Mesenchymal stem cell (in vitro differentiated cells and primary cell): Measurements from ENCODE around the gene ANTKMT.
"Not testable (repeated sequence)": the region's sequence is repeated elsewhere in the genome, so short reads cannot be mapped to it uniquely, and the experiment has no call there.

Source experiments
- DNase-seq: peaks from one replicate; pipeline ENCODE4 v3.0.0-alpha.2; 2013
- H2AFZ ChIP-seq: one replicate; pipeline ENCODE4 v1.6.1; 2013; ENCODE audit warnings: low read depth, mild to moderate bottlenecking, control low read depth, inconsistent platforms, low read length, moderate library complexity
- H2AK5ac ChIP-seq: 2 replicates; pipeline ENCODE4 v1.6.1; 2013; ENCODE audit warnings: low read length, moderate library complexity, mild to moderate bottlenecking, inconsistent platforms; ENCODE audit not compliant: severe bottlenecking
- H2BK120ac ChIP-seq: one replicate; pipeline ENCODE4 v1.6.1; 2013; ENCODE audit warnings: low read depth, mild to moderate bottlenecking, inconsistent platforms, low read length, moderate library complexity
- H2BK12ac ChIP-seq, 2 experiments: one replicate each; pipeline ENCODE4 v1.6.1; 2013; ENCODE audit warnings: inconsistent platforms in 2 of 2, low read length in 2 of 2, mild to moderate bottlenecking in 2 of 2, moderate library complexity in 2 of 2, control low read depth in 1 of 2
- H2BK15ac ChIP-seq: one replicate; pipeline ENCODE4 v1.6.1; 2013; ENCODE audit warnings: mild to moderate bottlenecking, low read depth, inconsistent platforms; ENCODE audit not compliant: poor library complexity, severe bottlenecking
- H2BK5ac ChIP-seq: 2 replicates; pipeline ENCODE4 v1.6.1; 2013; ENCODE audit warnings: low read depth, mild to moderate bottlenecking, low read length, control low read depth, inconsistent platforms; ENCODE audit not compliant: poor library complexity, severe bottlenecking
- H3K14ac ChIP-seq, 2 experiments: one replicate each; pipeline ENCODE4 v1.6.1; 2013; ENCODE audit warnings: inconsistent platforms in 2 of 2, low read length in 2 of 2, control low read depth in 1 of 2, mild to moderate bottlenecking in 1 of 2, moderate library complexity in 1 of 2
- H3K18ac ChIP-seq, 2 experiments: one replicate each; pipeline ENCODE4 v1.6.1; 2013; ENCODE audit warnings: inconsistent platforms in 2 of 2, low read length in 2 of 2, control low read depth in 1 of 2, low read depth in 1 of 2, mild to moderate bottlenecking in 1 of 2
- H3K23ac ChIP-seq, 2 experiments: one replicate each; pipeline ENCODE4 v1.6.1; 2013; ENCODE audit warnings: inconsistent platforms in 2 of 2, low read length in 2 of 2, mild to moderate bottlenecking in 2 of 2, moderate library complexity in 2 of 2, control low read depth in 1 of 2
- H3K27ac ChIP-seq: 2 replicates; pipeline ENCODE4 v1.5.1; 2013; ENCODE audit warnings: mild to moderate bottlenecking, moderate library complexity, low read length, control low read depth, inconsistent platforms; ENCODE audit not compliant: poor library complexity, severe bottlenecking
- H3K27me3 ChIP-seq, 2 experiments: 2 replicates each; pipeline versions ENCODE4 v1.6.1 to v1.7.0; 2013; ENCODE audit warnings: low read length in 2 of 2, mild to moderate bottlenecking in 2 of 2, moderate library complexity in 2 of 2, control low read depth in 1 of 2, inconsistent platforms in 1 of 2; ENCODE audit not compliant: control insufficient read depth in 1 of 2, insufficient read depth in 1 of 2
- H3K36me3 ChIP-seq, 2 experiments: 2 replicates each; pipeline versions ENCODE4 v1.6.1 to v1.7.0; 2013; ENCODE audit warnings: low read length in 2 of 2, control low read depth in 1 of 2, inconsistent platforms in 1 of 2, low read depth in 1 of 2, mild to moderate bottlenecking in 1 of 2; ENCODE audit not compliant: insufficient read depth in 2 of 2, control insufficient read depth in 1 of 2
- H3K4ac ChIP-seq, 2 experiments: one replicate each; pipeline ENCODE4 v1.6.1; 2013; ENCODE audit warnings: inconsistent platforms in 2 of 2, low read length in 2 of 2, mild to moderate bottlenecking in 2 of 2, moderate library complexity in 2 of 2, control low read depth in 1 of 2, low read depth in 1 of 2
- H3K4me1 ChIP-seq: 2 replicates; pipeline ENCODE4 v1.6.1; 2013; ENCODE audit warnings: low read depth, low read length, control low read depth; ENCODE audit not compliant: control insufficient read depth, insufficient read depth
- H3K4me2 ChIP-seq: 2 replicates; pipeline ENCODE4 v1.6.1; 2013; ENCODE audit warnings: low read length, mild to moderate bottlenecking, inconsistent platforms; ENCODE audit not compliant: poor library complexity, severe bottlenecking
- H3K4me3 ChIP-seq, 2 experiments: 2 replicates each; pipeline versions ENCODE4 v1.5.1 to v1.7.0; 2013; ENCODE audit warnings: low read length in 2 of 2, mild to moderate bottlenecking in 2 of 2, control low read depth in 1 of 2, low read depth in 1 of 2; ENCODE audit not compliant: insufficient read depth in 1 of 2
- H3K79me1 ChIP-seq: replicated peaks from 2 replicates; pipeline ENCODE4 v1.6.1; 2013; ENCODE audit warnings: mild to moderate bottlenecking, control low read depth, low read length, inconsistent platforms; ENCODE audit not compliant: poor library complexity, severe bottlenecking
- H3K9ac ChIP-seq: 2 replicates; pipeline ENCODE4 v1.7.0; 2013; ENCODE audit warnings: mild to moderate bottlenecking, low read length, moderate library complexity
- H3K9me3 ChIP-seq: 2 replicates; pipeline ENCODE4 v1.7.0; 2013; ENCODE audit warnings: mild to moderate bottlenecking, low read length; ENCODE audit not compliant: control insufficient read depth
- H4K8ac ChIP-seq: one replicate; pipeline ENCODE4 v1.6.1; 2013; ENCODE audit warnings: inconsistent platforms, mild to moderate bottlenecking, low read length, moderate library complexity
- H4K91ac ChIP-seq: one replicate; pipeline ENCODE4 v1.6.1; 2013; ENCODE audit warnings: mild to moderate bottlenecking, low read length, inconsistent platforms
- WGBS: methylation state at CpG from one replicate; pipeline ENCODE4 v1.1.7; 2013; ENCODE audit warnings: mixed read lengths; 5-methylcytosine and 5-hydroxymethylcytosine counted together

Gene ANTKMT

GRCh38 chr16:740764-741505 lies 20.0 kb downstream of the ANTKMT start, which contains the start of gene CIAO3:
TSS of gene CIAO3 (minus strand) at chr16:740997. CDS start at chr16:740985, 12 bp downstream.
- Histone ChIP-seq H3K79me1 (peaks cover 26% of the 10 kb centered on the region), H3K9ac (peak within 1 kb of the TSS; percentile 89), H2AFZ (peak within 1 kb of the TSS; percentile 76), H3K4ac (peak within 1 kb of the TSS; percentile 42 to 91), H2BK15ac (peak within 1 kb of the TSS; percentile 49), H2BK12ac (no peak within 1 kb of the TSS), H3K4me2 (peak within 1 kb of the TSS; percentile 97), H4K91ac (peak within 1 kb of the TSS; percentile 67), H2BK120ac (peak within 1 kb of the TSS; percentile 71), H3K23ac (peak within 1 kb of the TSS in 1 of 2 experiments; percentile 49), H4K8ac (peak within 1 kb of the TSS; percentile 99), H2BK5ac (no peak within 1 kb of the TSS), H3K14ac (peak within 1 kb of the TSS in 1 of 2 experiments; percentile 12), H3K4me1 (peaks cover 17% of the 10 kb centered on the region), H3K27ac (no peak within 1 kb of the TSS), H3K18ac (peak within 1 kb of the TSS; percentile 72 to 74), H2AK5ac (no peak within 1 kb of the TSS), H3K4me3 (peak within 1 kb of the TSS; percentile 73 to 83), H3K27me3 (peaks cover 0 to 6% of the 10 kb centered on the region in 2 experiments), H3K36me3 (peaks cover 26 to 35% of the 10 kb centered on the region in 2 experiments), H3K9me3 (no peaks in the 10 kb centered on the region)
- DNase-seq: peak; percentile 88
- under 1% methylated on average over 79 of the region's 79 CpGs for WGBS

GRCh38 chr16:741986-742629 lies 21.2 kb downstream of the ANTKMT start:
- Histone ChIP-seq H2BK15ac (no peak overlapping the region), H3K27ac (no peak overlapping the region), H2AK5ac (no peak overlapping the region), H3K4me3 (peak overlapping the region in 1 of 2 experiments; percentile 33), H3K4me2 (no peak overlapping the region), H2AFZ (no peak overlapping the region), H3K23ac (no peak overlapping the region), H2BK5ac (no peak overlapping the region), H3K18ac (no peak overlapping the region), H2BK120ac (no peak overlapping the region), H3K27me3 (peaks cover 0 to 6% of the 10 kb centered on the region in 2 experiments), H3K14ac (no peak overlapping the region), H3K36me3 (peaks cover 15 to 23% of the 10 kb centered on the region in 2 experiments), H3K79me1 (peaks cover 25% of the 10 kb centered on the region), H3K9me3 (no peaks in the 10 kb centered on the region), H4K8ac (peak overlapping the region; percentile 64), H3K4me1 (peaks cover 17% of the 10 kb centered on the region), H4K91ac (no peak overlapping the region), H2BK12ac (no peak overlapping the region), H3K9ac (no peak overlapping the region), H3K4ac (no peak overlapping the region)
- 94% methylated on average over 15 of the region's 15 CpGs for WGBS
- no peak for DNase-seq

GRCh38 chr16:742894-743293 lies 21.9 kb downstream of the ANTKMT start:
- not testable (repeated sequence) for H3K4me2 ChIP-seq, H4K8ac ChIP-seq, H2BK5ac ChIP-seq, H3K9me3 ChIP-seq, H3K4ac ChIP-seq, H3K23ac ChIP-seq, H3K9ac ChIP-seq, H3K4me3 ChIP-seq, H2AK5ac ChIP-seq, H2AFZ ChIP-seq, H3K14ac ChIP-seq, H2BK12ac ChIP-seq, H3K27me3 ChIP-seq, H2BK15ac ChIP-seq, DNase-seq, H2BK120ac ChIP-seq, H3K27ac ChIP-seq, H3K18ac ChIP-seq, H4K91ac ChIP-seq
- Histone ChIP-seq H3K36me3 (peaks cover 7 to 16% of the 10 kb centered on the region in 2 experiments), H3K79me1 (peaks cover 18% of the 10 kb centered on the region), H3K4me1 (peaks cover 17% of the 10 kb centered on the region)
- 88% methylated on average over 13 of the region's 14 CpGs for WGBS

GRCh38 chr16:743794-744500 lies 23.0 kb downstream of the ANTKMT start:
- no peak overlapping the region for H3K4me3 ChIP-seq
- no peak overlapping the region for H2AK5ac ChIP-seq
- no peak overlapping the region for H3K27ac ChIP-seq
- no peaks in the 10 kb centered on the region for H3K9me3 ChIP-seq
- no peak overlapping the region for H4K91ac ChIP-seq
- no peak overlapping the region for H2BK12ac ChIP-seq
- WGBS: 90% methylated on average over 20 of the region's 21 CpGs
- H3K79me1 ChIP-seq: peaks cover 15% of the 10 kb centered on the region
- no peak overlapping the region for H2AFZ ChIP-seq
- peaks cover 0 to 6% of the 10 kb centered on the region in 2 experiments for H3K27me3 ChIP-seq
- H3K4ac ChIP-seq: no peak overlapping the region
- no peak overlapping the region for H3K9ac ChIP-seq
- no peak overlapping the region for H3K14ac ChIP-seq
- H2BK15ac ChIP-seq: no peak overlapping the region
- peaks cover 4 to 7% of the 10 kb centered on the region in 2 experiments for H3K36me3 ChIP-seq
- no peak overlapping the region for H3K4me2 ChIP-seq
- H2BK5ac ChIP-seq: no peak overlapping the region
- no peak overlapping the region for H3K18ac ChIP-seq
- DNase-seq: no peak
- H2BK120ac ChIP-seq: no peak overlapping the region
- no peak overlapping the region for H3K23ac ChIP-seq
- H3K4me1 ChIP-seq: peaks cover 17% of the 10 kb centered on the region
- no peak overlapping the region for H4K8ac ChIP-seq
